Neural progenitor cell (in vitro differentiated cells): Measurements from ENCODE around the gene C19orf73. TPM values are rescaled to one million over a fixed set of nuclear protein-coding genes. Genes with fewer than 3 reads are reported as not detected.

Source experiments
- DNase-seq: peaks from one replicate; pipeline ENCODE4 v3.0.0-alpha.2; 2016; ENCODE audit warnings: low spot score
- H2AFZ ChIP-seq: fragments of 200-600 bp; sonication (generic); replicated peaks from 2 replicates; pipeline ENCODE4 v1.6.1; 2016; ENCODE audit warnings: antibody characterized with exemption
- H3F3A ChIP-seq: fragments of 200-600 bp; sonication (generic); 2 replicates; pipeline ENCODE4 v1.6.1; 2016; ENCODE audit warnings: antibody characterized with exemption, low read depth
- H3K27ac ChIP-seq: fragments of 200-600 bp; sonication (generic); 2 replicates; pipeline ENCODE4 v1.5.1; 2016; ENCODE audit warnings: mild to moderate bottlenecking
- H3K27me3 ChIP-seq: fragments of 200-600 bp; sonication (generic); 2 replicates; pipeline ENCODE4 v1.6.1; 2016; ENCODE audit warnings: mild to moderate bottlenecking, moderate library complexity
- H3K36me3 ChIP-seq: fragments of 200-600 bp; sonication (generic); 2 replicates; pipeline ENCODE4 v1.5.1; 2016
- H3K4me1 ChIP-seq: fragments of 200-600 bp; sonication (generic); 2 replicates; pipeline ENCODE4 v1.6.1; 2016; ENCODE audit warnings: mixed run types
- H3K4me2 ChIP-seq: fragments of 200-600 bp; sonication (generic); 2 replicates; pipeline ENCODE4 v1.6.1; 2016
- H3K4me3 ChIP-seq: fragments of 200-600 bp; sonication (generic); 2 replicates; pipeline ENCODE4 v1.5.1; 2016
- H3K79me2 ChIP-seq: fragments of 200-600 bp; sonication (generic); 2 replicates; pipeline ENCODE4 v1.6.1; 2016; ENCODE audit warnings: low read depth
- H3K9ac ChIP-seq: fragments of 200-600 bp; sonication (generic); 2 replicates; pipeline ENCODE4 v1.6.1; 2016
- H3K9me3 ChIP-seq: fragments of 200-600 bp; sonication (generic); 2 replicates; pipeline ENCODE4 v1.5.1; 2016; ENCODE audit warnings: low read depth
- H4K20me1 ChIP-seq: fragments of 200-600 bp; sonication (generic); 2 replicates; pipeline ENCODE4 v1.6.1; 2016; ENCODE audit warnings: low read depth
- H3K27ac Mint-ChIP-seq: 3 replicates; pipeline ENCODE4 v1.8.0; 2021; ENCODE audit warnings: mixed read lengths
- H3K27me3 Mint-ChIP-seq: 2 replicates; pipeline ENCODE4 v1.8.0; 2022; ENCODE audit warnings: low read depth, mild to moderate bottlenecking, inconsistent platforms, moderate library complexity, mixed read lengths; ENCODE audit not compliant: insufficient read depth
- H3K36me3 Mint-ChIP-seq: 3 replicates; pipeline ENCODE4 v1.8.0; 2021; ENCODE audit warnings: mixed read lengths
- H3K4me1 Mint-ChIP-seq: 3 replicates; pipeline ENCODE4 v1.8.0; 2021; ENCODE audit warnings: mixed read lengths
- H3K4me3 Mint-ChIP-seq: 3 replicates; pipeline ENCODE4 v1.8.0; 2021; ENCODE audit warnings: mild to moderate bottlenecking, moderate library complexity, mixed read lengths
- H3K9me3 Mint-ChIP-seq: 3 replicates; pipeline ENCODE4 v1.8.0; 2020; ENCODE audit warnings: mixed read lengths
- CTCF ChIP-seq: fragments of 200-600 bp; sonication (generic); IDR thresholded peaks from 2 replicates; pipeline ENCODE4 v1.5.1; 2017; ENCODE audit warnings: antibody characterized with exemption, mild to moderate bottlenecking
- EZH2 ChIP-seq: fragments of 200-600 bp; sonication (generic); IDR thresholded peaks from 2 replicates; pipeline ENCODE4 v1.6.1; 2017; ENCODE audit warnings: antibody characterized with exemption, mild to moderate bottlenecking, moderate library complexity
- EZH2phosphoT487 ChIP-seq: fragments of 200-600 bp; sonication (generic); IDR thresholded peaks from 2 replicates; pipeline ENCODE4 v1.6.1; 2017; ENCODE audit warnings: antibody characterized with exemption
- total RNA-seq: library from RNA; depleted of rRNA; stranded (reverse); fragments of >200 nt; gene quantifications from 2 replicates; pipeline ENCODE4 v1.2.3, GENCODE V29; 2015; ENCODE audit warnings: low replicate concordance

Gene C19orf73
- total RNA-seq, 1 donor from 2014 or later, result not detected

GRCh38 chr19:49113762-49114629, 4.9 kb downstream of the C19orf73 start, which contains the start of gene LIN7B:
LIN7B (plus strand) TSS chr19:49114370; CDS start chr19:49114405, 35 bp downstream.
- H2AFZ ChIP-seq, result peak within 1 kb of the TSS; percentile 97
- H3K4me1 ChIP-seq, result peaks cover 4% of the 10 kb centered on the region
- H3K27ac ChIP-seq, result no peak within 1 kb of the TSS
- peak within 1 kb of the TSS; percentile 33 for H3K9ac ChIP-seq
- Mint-ChIP-seq H3K27ac (no peak within 1 kb of the TSS), H3K27me3 (peaks cover 7% of the 10 kb centered on the region), H3K4me1 (peaks cover 27% of the 10 kb centered on the region), H3K9me3 (no peaks in the 10 kb centered on the region), H3K36me3 (peaks cover 10% of the 10 kb centered on the region), H3K4me3 (peak within 1 kb of the TSS; percentile 90)
- peaks cover 8% of the 10 kb centered on the region for H3K27me3 ChIP-seq
- peaks cover 40% of the 10 kb centered on the region for H3F3A ChIP-seq
- no peaks in the 10 kb centered on the region for H3K79me2 ChIP-seq
- peak within 1 kb of the TSS; percentile 96 for H3K4me3 ChIP-seq
- peak within 1 kb of the TSS; percentile 99 for H3K4me2 ChIP-seq
- H3K9me3 ChIP-seq, result no peaks in the 10 kb centered on the region
- peak; percentile 84 for DNase-seq
- peaks cover 37% of the 10 kb centered on the region for H4K20me1 ChIP-seq
- TF ChIP-seq EZH2phosphoT487 (no peak), CTCF (peak; percentile 40)
- no peaks in the 10 kb centered on the region for H3K36me3 ChIP-seq

GRCh38 chr19:49111218-49111998, 7.5 kb downstream of the C19orf73 start:
- H3K27ac ChIP-seq, result no peak overlapping the region
- H3K9ac ChIP-seq, result no peak overlapping the region
- no peak for TF ChIP-seq CTCF
- no peak for TF ChIP-seq EZH2
- no peak for TF ChIP-seq EZH2phosphoT487
- H3K4me2 ChIP-seq, result no peak overlapping the region
- peaks cover 53% of the 10 kb centered on the region for H3F3A ChIP-seq
- H3K36me3 Mint-ChIP-seq, result peaks cover 24% of the 10 kb centered on the region
- peaks cover 8% of the 10 kb centered on the region for H3K27me3 ChIP-seq
- H3K9me3 ChIP-seq, result no peaks in the 10 kb centered on the region
- peaks cover 8% of the 10 kb centered on the region for H3K79me2 ChIP-seq
- peaks cover 10% of the 10 kb centered on the region for H3K27me3 Mint-ChIP-seq
- H3K4me3 Mint-ChIP-seq, result no peak overlapping the region
- H3K9me3 Mint-ChIP-seq, result no peaks in the 10 kb centered on the region
- H4K20me1 ChIP-seq, result peaks cover 50% of the 10 kb centered on the region
- no peaks in the 10 kb centered on the region for H3K36me3 ChIP-seq
- peaks cover 14% of the 10 kb centered on the region for H3K4me1 Mint-ChIP-seq
- peaks cover 4% of the 10 kb centered on the region for H3K4me1 ChIP-seq
- H2AFZ ChIP-seq, result no peak overlapping the region
- no peak overlapping the region for H3K27ac Mint-ChIP-seq
- no peak for DNase-seq
- no peak overlapping the region for H3K4me3 ChIP-seq

- no peak for DNase-seq
- TF ChIP-seq CTCF (no peak), EZH2 (no peak), EZH2phosphoT487 (no peak)
- H3K4me1 Mint-ChIP-seq, result peaks cover 14% of the 10 kb centered on the region
- no peaks in the 10 kb centered on the region for H3K36me3 ChIP-seq
- no peak overlapping the region for H3K4me2 ChIP-seq
- peaks cover 53% of the 10 kb centered on the region for H4K20me1 ChIP-seq
- peaks cover 7% of the 10 kb centered on the region for H3K27me3 ChIP-seq
- H3K4me3 ChIP-seq, result no peak overlapping the region
- H3K27me3 Mint-ChIP-seq, result peaks cover 10% of the 10 kb centered on the region
- peaks cover 61% of the 10 kb centered on the region for H3F3A ChIP-seq
- H3K4me1 ChIP-seq, result peaks cover 4% of the 10 kb centered on the region
- no peaks in the 10 kb centered on the region for H3K9me3 ChIP-seq
- H3K9ac ChIP-seq, result no peak overlapping the region
- no peak overlapping the region for H3K27ac ChIP-seq
- no peak overlapping the region for H2AFZ ChIP-seq
- H3K9me3 Mint-ChIP-seq, result no peaks in the 10 kb centered on the region
- no peak overlapping the region for H3K27ac Mint-ChIP-seq
- peaks cover 10% of the 10 kb centered on the region for H3K79me2 ChIP-seq
- peaks cover 24% of the 10 kb centered on the region for H3K36me3 Mint-ChIP-seq
- H3K4me3 Mint-ChIP-seq, result no peak overlapping the region
Observed at GRCh38 chr19:49110567-49110966, 8.4 kb downstream of the C19orf73 start.
